Mucosa of rectum (tissue), 2 donors: ENCODE data around the gene GPR155.

Source experiments
- H3K27ac ChIP-seq, 2 donors: one replicate each; pipeline ENCODE4 v1.7.0; 2013; ENCODE audit warnings: inconsistent platforms in 2 of 2, low read depth in 2 of 2, low read length in 2 of 2
- H3K27me3 ChIP-seq, 2 donors: one replicate each; pipeline ENCODE4 v1.7.0; 2013; ENCODE audit warnings: low read length in 2 of 2; ENCODE audit not compliant: control insufficient read depth in 2 of 2, insufficient read depth in 2 of 2
- H3K36me3 ChIP-seq, 2 donors: one replicate each; pipeline ENCODE4 v1.7.0; 2013; ENCODE audit warnings: low read length in 2 of 2; ENCODE audit not compliant: control insufficient read depth in 2 of 2, insufficient read depth in 2 of 2
- H3K4me1 ChIP-seq, 2 donors: one replicate each; pipeline ENCODE4 v1.7.0; 2013; ENCODE audit warnings: low read length in 2 of 2, mild to moderate bottlenecking in 1 of 2; ENCODE audit not compliant: control insufficient read depth in 2 of 2, insufficient read depth in 2 of 2
- H3K4me3 ChIP-seq, 2 donors: one replicate each; pipeline ENCODE4 v1.7.0; 2013; ENCODE audit warnings: low read length in 2 of 2
- H3K9ac ChIP-seq, 2 donors: one replicate each; pipeline ENCODE4 v1.7.0; 2013; ENCODE audit warnings: low read length in 2 of 2, low read depth in 1 of 2, mild to moderate bottlenecking in 1 of 2
- H3K9me3 ChIP-seq, 2 donors: one replicate each; pipeline ENCODE4 v1.7.0; 2013; ENCODE audit warnings: low read length in 2 of 2; ENCODE audit not compliant: control insufficient read depth in 2 of 2
- donor health status: healthy.
- donor health status: Normal muscosa, but diverticular disease.

GPR155 gene

DNA sequence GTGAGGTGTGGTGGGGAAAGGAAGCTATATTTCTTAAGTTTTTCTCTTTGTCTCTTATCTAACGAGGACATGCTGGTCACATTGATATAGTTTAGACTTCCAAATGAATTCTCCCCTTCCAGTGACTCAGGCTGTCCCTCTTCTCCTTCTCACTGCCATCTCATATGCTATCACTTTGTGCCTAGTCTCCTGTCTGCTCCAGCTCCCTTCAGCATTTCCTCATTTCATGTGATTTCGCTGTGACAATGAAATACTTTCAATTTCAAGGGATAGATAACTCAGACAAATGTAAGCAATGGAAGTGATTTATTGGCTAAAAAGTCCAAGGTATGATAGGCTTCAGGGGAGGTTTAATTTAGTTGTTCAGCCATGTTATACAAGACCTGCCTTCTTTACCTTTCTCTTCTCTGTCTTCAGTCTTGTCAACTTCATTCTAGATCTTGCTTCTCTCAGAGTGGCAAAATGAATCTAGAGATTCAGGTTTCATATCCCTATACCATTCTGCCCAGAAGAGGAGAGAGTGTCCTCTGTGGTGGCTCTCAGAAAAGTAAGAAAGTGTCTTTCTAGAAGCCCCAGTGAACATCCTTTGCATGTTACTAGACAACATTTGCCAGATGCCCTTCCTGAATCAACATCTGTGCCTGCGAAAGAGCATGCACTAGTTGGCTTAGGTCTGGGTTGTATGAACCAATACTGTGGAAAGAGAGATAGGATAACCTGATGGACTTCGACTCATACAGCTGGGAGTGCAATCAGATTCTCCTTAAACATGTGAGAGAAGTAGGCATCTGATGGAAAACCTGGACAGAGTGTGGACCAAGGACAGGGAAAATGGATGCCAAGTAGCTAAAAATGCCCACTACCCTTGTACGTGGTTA lies 29.9 kb upstream of the GPR155 start:
- Histone ChIP-seq H3K9ac (no peak overlapping the region), H3K36me3 (no peaks in the 10 kb centered on the region), H3K27me3 (no peaks in the 10 kb centered on the region), H3K9me3 (no peaks in the 10 kb centered on the region), H3K4me1 (no peaks in the 10 kb centered on the region), H3K27ac (no peak overlapping the region), H3K4me3 (no peak overlapping the region)

DNA sequence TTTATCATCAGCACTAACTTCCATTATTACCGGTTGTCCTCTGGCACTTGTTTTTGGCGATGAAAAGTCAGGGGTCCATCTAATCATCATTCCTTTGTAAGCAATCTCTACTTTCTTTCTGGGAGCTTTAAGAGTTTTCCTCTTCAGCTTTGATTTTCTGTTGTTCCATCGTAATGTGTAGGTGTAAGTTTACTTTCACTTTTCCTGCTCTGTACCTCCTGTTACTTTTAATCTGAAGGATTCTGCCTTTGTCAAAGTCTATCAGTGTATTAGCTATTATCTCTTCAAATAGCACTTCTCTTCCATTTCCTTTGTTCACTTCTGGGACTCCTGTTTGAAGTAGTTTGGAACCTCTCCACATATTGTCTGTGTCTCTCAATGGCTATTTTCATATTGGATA lies 25.5 kb upstream of the GPR155 start:
- no peak overlapping the region for H3K4me3 ChIP-seq
- no peaks in the 10 kb centered on the region for H3K36me3 ChIP-seq
- peaks cover 3 to 4% of the 10 kb centered on the region in 2 donors for H3K9me3 ChIP-seq
- H3K27me3 ChIP-seq: no peaks in the 10 kb centered on the region
- H3K27ac ChIP-seq: no peak overlapping the region
- no peak overlapping the region for H3K9ac ChIP-seq
- H3K4me1 ChIP-seq: no peaks in the 10 kb centered on the region

DNA sequence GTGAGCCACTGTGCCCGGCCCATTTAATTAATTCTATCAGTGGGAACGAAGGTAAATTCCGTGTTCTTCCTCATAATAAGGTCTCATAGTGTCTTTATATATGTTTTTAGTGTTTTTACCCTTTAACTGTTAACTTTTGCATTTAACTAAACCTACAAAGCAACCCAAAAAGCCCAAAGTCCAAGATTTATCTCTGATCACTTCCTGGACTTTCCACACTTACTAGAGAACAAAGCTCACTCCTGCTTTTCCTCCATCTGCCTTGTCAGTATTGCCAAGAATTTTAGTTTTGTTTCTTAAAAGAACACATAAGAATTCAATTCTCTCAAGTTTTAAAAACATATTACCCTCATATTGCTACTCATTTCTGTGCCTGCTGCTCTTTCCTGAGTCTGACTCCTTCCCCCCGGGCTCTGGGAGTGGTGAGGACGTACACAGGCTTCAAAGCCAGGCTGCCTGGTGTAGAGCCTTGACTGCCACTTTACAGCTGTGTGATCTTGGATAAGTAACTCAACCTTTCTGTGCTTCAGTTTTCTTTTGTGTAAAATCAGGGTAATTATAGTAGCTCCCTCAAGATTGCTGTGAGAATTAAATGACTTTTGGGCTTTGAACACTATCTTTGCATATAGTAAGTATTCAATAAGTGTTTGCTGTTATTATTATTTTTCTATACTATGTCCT lies 24.9 kb upstream of the GPR155 start:
- Histone ChIP-seq H3K27ac (no peak overlapping the region), H3K36me3 (no peaks in the 10 kb centered on the region), H3K4me1 (no peaks in the 10 kb centered on the region), H3K9me3 (peaks cover 3 to 4% of the 10 kb centered on the region in 2 donors), H3K9ac (no peak overlapping the region), H3K4me3 (no peak overlapping the region), H3K27me3 (no peaks in the 10 kb centered on the region)

DNA sequence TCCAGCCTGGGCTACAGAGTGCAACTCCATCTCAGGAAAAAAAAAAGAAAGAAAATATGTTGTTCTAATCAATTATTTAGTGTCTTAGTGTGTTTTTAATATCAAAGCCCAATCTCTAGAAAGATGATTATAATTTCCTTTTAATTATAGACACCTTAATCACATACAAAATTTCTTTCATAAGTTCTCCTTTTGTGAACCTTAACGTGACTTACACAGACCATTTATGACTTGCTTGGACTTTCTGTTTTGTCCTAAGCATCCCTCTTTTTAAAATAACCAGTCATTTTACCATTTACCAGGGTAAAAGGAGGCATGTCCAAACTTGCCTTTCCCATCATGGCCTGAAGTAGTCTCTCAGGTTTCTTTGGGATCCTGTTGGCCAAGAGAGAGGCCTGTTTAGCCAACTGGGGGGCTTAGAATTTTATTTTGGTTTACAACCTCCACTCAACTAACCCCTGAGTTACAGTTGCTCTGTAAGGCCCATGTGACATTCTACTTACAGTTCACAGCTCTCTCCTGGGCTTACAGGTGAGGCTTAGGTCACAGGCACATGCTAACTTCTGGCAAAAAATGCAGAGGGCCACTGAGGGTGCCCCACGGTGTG lies 23.9 kb upstream of the GPR155 start:
- Histone ChIP-seq H3K27me3 (no peaks in the 10 kb centered on the region), H3K4me3 (no peak overlapping the region), H3K9ac (no peak overlapping the region), H3K9me3 (peaks cover 3 to 4% of the 10 kb centered on the region in 2 donors), H3K27ac (no peak overlapping the region), H3K4me1 (no peaks in the 10 kb centered on the region), H3K36me3 (no peaks in the 10 kb centered on the region)

DNA sequence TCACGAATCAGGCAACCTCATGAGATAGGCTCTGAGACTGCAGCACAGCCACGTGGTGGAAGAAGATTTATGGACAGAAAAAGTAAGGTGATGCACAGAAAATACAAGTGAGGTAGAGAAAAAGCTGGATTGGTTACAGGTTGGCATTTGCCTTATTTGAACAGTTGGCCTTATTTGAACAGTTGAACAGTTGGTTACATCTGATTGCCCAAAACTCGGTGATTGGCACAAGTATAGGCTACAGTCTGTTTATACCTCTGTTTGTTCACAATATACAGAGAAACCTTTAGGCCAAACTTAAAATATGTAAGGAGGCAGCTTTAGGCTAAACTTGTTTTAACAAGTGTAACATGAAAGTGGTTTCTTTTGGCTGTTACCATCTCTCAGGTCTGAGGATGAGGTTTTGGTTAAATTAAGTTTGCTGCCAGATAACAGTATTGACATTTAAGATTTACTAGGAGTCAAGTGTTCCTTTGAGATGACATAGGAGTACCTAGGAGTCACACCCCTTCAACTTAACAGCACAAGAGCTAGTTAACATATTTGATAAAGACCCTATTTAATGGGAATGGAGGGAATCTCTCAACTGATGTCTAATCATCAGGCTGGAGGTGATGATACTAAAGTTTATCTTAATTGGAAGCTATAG lies 16.5 kb upstream of the GPR155 start:
- H3K4me1 ChIP-seq: no peaks in the 10 kb centered on the region
- no peaks in the 10 kb centered on the region for H3K36me3 ChIP-seq
- H3K4me3 ChIP-seq: no peak overlapping the region
- H3K27me3 ChIP-seq: peaks cover 0 to 2% of the 10 kb centered on the region in 2 donors
- no peak overlapping the region for H3K9ac ChIP-seq
- H3K9me3 ChIP-seq: no peaks in the 10 kb centered on the region
- no peak overlapping the region for H3K27ac ChIP-seq

DNA sequence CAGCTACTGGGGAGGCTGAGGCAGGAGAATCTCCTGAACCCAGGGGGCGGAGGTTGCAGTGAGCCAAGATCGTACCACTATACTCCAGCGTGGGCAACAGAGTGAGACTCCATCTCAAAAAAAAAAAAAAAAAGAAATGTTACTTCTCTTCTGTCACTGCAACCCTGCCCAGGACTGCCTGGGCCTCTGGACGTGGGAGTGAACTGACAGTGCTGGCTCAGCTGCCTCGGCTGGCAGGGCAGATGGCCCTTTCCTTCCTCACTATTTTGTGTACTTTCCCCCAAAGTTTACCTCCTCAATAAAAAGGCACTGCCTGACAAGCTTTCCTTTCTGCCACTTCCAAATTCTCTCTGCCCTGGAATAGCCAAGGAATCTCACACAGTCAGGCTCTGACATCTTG lies 12.5 kb upstream of the GPR155 start:
- peaks cover 0 to 2% of the 10 kb centered on the region in 2 donors for H3K27me3 ChIP-seq
- no peak overlapping the region for H3K4me3 ChIP-seq
- no peak overlapping the region for H3K27ac ChIP-seq

DNA sequence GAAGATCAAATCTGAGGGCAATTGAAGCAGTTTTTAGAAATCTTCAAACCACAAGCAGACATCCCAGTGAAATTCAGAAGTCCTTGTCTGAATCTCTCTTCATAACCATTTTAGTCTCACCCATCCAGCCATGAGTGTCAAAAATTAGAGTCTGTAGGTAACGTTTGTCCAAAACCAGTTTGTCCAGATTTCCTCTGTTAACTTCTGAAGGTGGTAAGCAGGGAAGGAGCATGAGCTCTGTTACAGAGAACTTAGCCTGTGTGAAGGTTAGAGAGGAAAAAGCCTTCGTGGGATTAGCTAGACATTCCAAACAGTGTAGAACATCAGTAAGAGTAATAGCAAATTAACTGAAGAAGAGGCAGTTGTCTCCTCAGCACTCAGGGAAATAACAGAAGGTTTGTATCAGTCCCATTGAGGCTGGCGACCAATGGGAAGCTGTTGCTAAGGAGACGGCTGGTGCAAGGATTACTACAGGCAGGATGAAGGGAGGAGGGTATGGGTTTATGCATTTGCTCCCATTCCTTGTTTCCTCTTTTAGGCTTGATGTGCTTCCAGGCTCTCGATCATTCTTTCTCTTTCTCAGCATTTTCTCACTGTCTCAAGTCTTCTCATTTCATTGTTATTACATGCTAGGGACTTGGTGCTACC lies 8.7 kb upstream of the GPR155 start:
- H3K4me3 ChIP-seq: no peak overlapping the region
- no peak overlapping the region for H3K9ac ChIP-seq
- H3K27me3 ChIP-seq: no peaks in the 10 kb centered on the region
- H3K27ac ChIP-seq: no peak overlapping the region
- H3K36me3 ChIP-seq: no peaks in the 10 kb centered on the region
- no peaks in the 10 kb centered on the region for H3K9me3 ChIP-seq
- H3K4me1 ChIP-seq: no peaks in the 10 kb centered on the region

More for the DNA sequence above, 12.5 kb upstream of the GPR155 start:
- H3K9ac ChIP-seq: no peak overlapping the region
- H3K9me3 ChIP-seq: no peaks in the 10 kb centered on the region
- H3K4me1 ChIP-seq: no peaks in the 10 kb centered on the region
- no peaks in the 10 kb centered on the region for H3K36me3 ChIP-seq

DNA sequence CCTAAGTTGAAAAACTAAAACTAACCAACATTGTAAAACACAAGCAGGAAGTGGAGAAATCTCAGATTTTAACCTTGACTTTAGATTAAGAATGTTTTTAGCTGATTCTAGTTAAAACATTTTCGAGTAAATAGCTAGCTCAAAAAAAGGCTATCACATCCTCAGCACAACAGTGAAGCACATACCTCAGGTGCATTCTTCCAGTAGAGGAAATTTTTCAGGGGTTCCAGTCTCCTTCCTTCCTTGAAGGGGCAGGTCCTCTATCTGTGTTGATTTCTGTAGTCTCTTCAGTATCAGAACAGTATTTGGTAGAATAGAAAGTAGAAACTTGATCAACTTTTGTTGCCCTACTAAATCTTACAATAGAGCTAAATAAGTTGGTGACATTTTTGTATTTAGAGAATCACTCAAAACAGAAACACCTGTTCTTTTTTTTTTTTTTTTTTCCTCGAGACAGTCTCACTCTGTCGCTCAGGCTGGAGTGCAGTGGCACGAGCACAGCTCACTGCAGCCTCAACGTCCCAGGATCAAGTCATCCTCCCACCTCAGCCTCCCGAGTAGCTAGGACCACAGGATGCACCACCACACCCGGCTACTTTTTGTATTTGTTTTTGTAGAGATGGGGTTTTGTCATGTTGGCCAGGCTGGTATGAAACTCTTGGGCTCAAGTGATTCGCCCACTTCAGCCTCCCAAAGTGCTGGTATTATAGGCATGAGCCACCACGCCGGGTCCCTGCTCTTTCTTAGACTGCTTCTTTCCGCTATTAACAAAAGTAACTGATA lies 6.9 kb upstream of the GPR155 start:
- Histone ChIP-seq H3K9me3 (no peaks in the 10 kb centered on the region), H3K36me3 (no peaks in the 10 kb centered on the region), H3K27me3 (no peaks in the 10 kb centered on the region), H3K4me1 (no peaks in the 10 kb centered on the region), H3K27ac (peak overlapping the region; percentile 57 to 76), H3K9ac (no peak overlapping the region), H3K4me3 (peak overlapping the region in 1 of 2 donors; percentile 48)

DNA sequence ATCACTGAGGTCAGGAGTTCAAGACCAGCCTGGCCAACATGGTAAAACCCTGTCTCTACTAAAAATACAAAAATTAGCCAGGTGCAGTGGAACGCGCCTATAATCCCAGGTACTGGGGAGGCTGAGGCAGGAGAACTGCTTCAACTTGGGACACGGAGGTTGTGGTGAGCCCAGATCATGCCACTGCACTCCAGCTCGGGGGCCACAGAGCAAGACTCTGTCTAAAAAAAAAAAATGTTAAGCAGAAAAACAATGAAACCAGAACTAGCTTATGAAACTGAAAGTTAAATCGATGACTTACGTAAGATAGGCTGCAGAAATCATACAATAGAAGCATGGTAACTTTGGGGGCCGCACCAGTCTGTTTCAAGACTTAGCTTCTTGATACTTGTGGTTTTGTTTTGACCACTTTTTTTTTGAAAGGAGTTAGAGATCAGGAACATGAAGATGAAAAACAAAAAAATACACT lies 6.2 kb upstream of the GPR155 start:
- Histone ChIP-seq H3K9me3 (no peaks in the 10 kb centered on the region), H3K9ac (no peak overlapping the region), H3K4me3 (peak overlapping the region in 1 of 2 donors; percentile 48), H3K27me3 (no peaks in the 10 kb centered on the region), H3K36me3 (no peaks in the 10 kb centered on the region), H3K4me1 (no peaks in the 10 kb centered on the region), H3K27ac (peak overlapping the region; percentile 57 to 76)
